K562 (cell line): ENCODE results near the gene FAM222A.

Experiments
- BRCA1 ChIP-seq, 2 experiments: fragments of 450-650 bp in 1 of 2; sonication (generic) in 1 of 2; formaldehyde crosslinking in 1 of 2; IDR thresholded peaks; 2 replicates each; pipeline versions ENCODE4 v1.5.0 to v1.6.1; 2017 to 2020; ENCODE audit warnings: mild to moderate bottlenecking in 1 of 2, missing genetic modification reagents in 1 of 2
- CHD1 ChIP-seq: fragments of 200-600 bp; sonication (generic); IDR thresholded peaks from one replicate; pipeline ENCODE4 v1.6.1; 2012; ENCODE audit warnings: mild to moderate bottlenecking, moderate library complexity, low read length, inconsistent platforms
- CREM ChIP-seq: IDR thresholded peaks from 2 replicates; pipeline ENCODE4 v1.6.1; 2014; ENCODE audit warnings: antibody characterized with exemption, low read depth
- CTCF ChIP-seq, 3 experiments: IDR thresholded peaks in 2 of 3; conservative IDR thresholded peaks in 1 of 3; 2 replicates each; pipeline ENCODE4 v1.5.1; 2011 to 2012; ENCODE audit warnings: low read length in 3 of 3, mild to moderate bottlenecking in 3 of 3, control low read depth in 2 of 3, improper control_type of control experiment in 1 of 3, inconsistent platforms in 1 of 3, low read depth in 1 of 3, mixed read lengths in 1 of 3, moderate library complexity in 1 of 3; ENCODE audit not compliant: insufficient read depth in 2 of 3
- TBL1XR1 ChIP-seq, 2 experiments: IDR thresholded peaks; 2 replicates each; pipeline ENCODE4 v1.6.1; 2012; ENCODE audit warnings: improper control_type of control experiment in 2 of 2, low read length in 2 of 2, mild to moderate bottlenecking in 1 of 2
- ZNF318 ChIP-seq, 2 experiments: fragments of 450-650 bp; IDR thresholded peaks; 2 replicates each; pipeline ENCODE4 v1.6.1; 2016; ENCODE audit warnings: mild to moderate bottlenecking in 2 of 2, borderline replicate concordance in 1 of 2, low read depth in 1 of 2, moderate library complexity in 1 of 2
- ZNF589 ChIP-seq: fragments of 200-800 bp; sonication (Bioruptor generic); IDR thresholded peaks from 2 replicates; pipeline ENCODE4 v1.6.1; 2016; ENCODE audit warnings: low read depth, missing genetic modification characterization, missing compliant biosample characterization
- TF ChIP-seq, protein P1 (sequence below): sonication (generic); formaldehyde crosslinking; IDR thresholded peaks from 2 replicates; pipeline ENCODE4 v1.8.1; 2023; ENCODE audit warnings: mild to moderate bottlenecking, missing genetic modification reagents

- TF ChIP-seq CHD1 = no peak
- TF ChIP-seq TBL1XR1 (IDR thresholded peaks at IDR 0.05; ENCODE audit: low read length in 2 of 2) = no peak
- TF ChIP-seq, protein P1, sequence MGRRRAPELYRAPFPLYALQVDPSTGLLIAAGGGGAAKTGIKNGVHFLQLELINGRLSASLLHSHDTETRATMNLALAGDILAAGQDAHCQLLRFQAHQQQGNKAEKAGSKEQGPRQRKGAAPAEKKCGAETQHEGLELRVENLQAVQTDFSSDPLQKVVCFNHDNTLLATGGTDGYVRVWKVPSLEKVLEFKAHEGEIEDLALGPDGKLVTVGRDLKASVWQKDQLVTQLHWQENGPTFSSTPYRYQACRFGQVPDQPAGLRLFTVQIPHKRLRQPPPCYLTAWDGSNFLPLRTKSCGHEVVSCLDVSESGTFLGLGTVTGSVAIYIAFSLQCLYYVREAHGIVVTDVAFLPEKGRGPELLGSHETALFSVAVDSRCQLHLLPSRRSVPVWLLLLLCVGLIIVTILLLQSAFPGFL = no peak
- no peak for TF ChIP-seq CREM
- no peak for TF ChIP-seq CTCF (IDR thresholded peaks at IDR 0.05 in 2 of 3, conservative IDR thresholded peaks at IDR 0.05 in 1 of 3; ENCODE audit: insufficient read depth in 2 of 3, low read depth in 1 of 3, low read length in 3 of 3)
- no peak for TF ChIP-seq ZNF318 (IDR thresholded peaks at IDR 0.05; ENCODE audit: borderline replicate concordance in 1 of 2, low read depth in 1 of 2)
- TF ChIP-seq BRCA1 (IDR thresholded peaks at IDR 0.05) = no peak
- no peak for TF ChIP-seq BRCA1 (CRISPR knock-in tag; IDR thresholded peaks at IDR 0.05)
- no peak for TF ChIP-seq ZNF589 (CRISPR knock-in tag)
These were observed 39.4 kb downstream of the FAM222A start for GRCh38 chr12:109753054-109753401.
